HG03139 (cell line): ENCODE results near the gene CCDC136.

Experiments
- ATAC-seq: cut with Tn5 transposase; IDR thresholded peaks from one replicate; pipeline ENCODE4 v1.9.1; 2021; ENCODE audit not compliant: unreplicated experiment

Gene CCDC136

GRCh38 chr7:128830231-128831177 lies 38.7 kb downstream of the CCDC136 start, which contains the start of gene FLNC:
Gene FLNC, plus strand, starts transcription at chr7:128830406. Its CDS starts 232 bp downstream, at chr7:128830638.
- no peak for ATAC-seq

GRCh38 chr7:128831178-128831993 lies 39.6 kb downstream of the CCDC136 start:
- no peak for ATAC-seq

- no peak for ATAC-seq
Observed at GRCh38 chr7:128831994-128832879, 40.5 kb downstream of the CCDC136 start.

- no peak for ATAC-seq
Observed at GRCh38 chr7:128832880-128833147, 41.0 kb downstream of the CCDC136 start.

- no peak for ATAC-seq
Observed at GRCh38 chr7:128833148-128833945, 41.6 kb downstream of the CCDC136 start.

- no peak for ATAC-seq
Observed at GRCh38 chr7:128833946-128834325, 42.2 kb downstream of the CCDC136 start.

GRCh38 chr7:128835231-128835751 lies 43.5 kb downstream of the CCDC136 start:
- ATAC-seq, result no peak

GRCh38 chr7:128835790-128836641 lies 44.2 kb downstream of the CCDC136 start:
- no peak for ATAC-seq

GRCh38 chr7:128836729-128837348 lies 45.1 kb downstream of the CCDC136 start:
- no peak for ATAC-seq

GRCh38 chr7:128837521-128837921 lies 45.8 kb downstream of the CCDC136 start:
- ATAC-seq, result no peak

GRCh38 chr7:128838109-128838779 lies 46.5 kb downstream of the CCDC136 start:
- ATAC-seq, result no peak

- no peak for ATAC-seq
Observed at GRCh38 chr7:128838981-128839731, 47.4 kb downstream of the CCDC136 start.

GRCh38 chr7:128839751-128840177 lies 48.0 kb downstream of the CCDC136 start:
- ATAC-seq, result no peak

- no peak for ATAC-seq
Observed at GRCh38 chr7:128840326-128841170, 48.8 kb downstream of the CCDC136 start.

GRCh38 chr7:128841171-128841690 lies 49.5 kb downstream of the CCDC136 start:
- ATAC-seq, result no peak
